Muscle of back (tissue), 11 donors: ENCODE measurements around the gene STPG4. TPM values are rescaled to one million over a fixed set of nuclear protein-coding genes. Genes with fewer than 3 reads are reported as not detected.

ENCODE experiments used
- DNase-seq, 3 donors: peaks; one replicate each; pipeline versions ENCODE4 v3.0.0 to v3.0.0-alpha.2; 2013
- polyA plus RNA-seq, 10 donors: library from polyadenylated mRNA; unstranded; fragments of 120-200 nt; gene quantifications; one replicate each; pipeline ENCODE4 v1.2.1, GENCODE V29; 2013; ENCODE audit not compliant: insufficient read length in 10 of 10

The STPG4 gene
- polyA plus RNA-seq, 10 donors, result 0.11 to 0.16 TPM; not detected in 8

DNA sequence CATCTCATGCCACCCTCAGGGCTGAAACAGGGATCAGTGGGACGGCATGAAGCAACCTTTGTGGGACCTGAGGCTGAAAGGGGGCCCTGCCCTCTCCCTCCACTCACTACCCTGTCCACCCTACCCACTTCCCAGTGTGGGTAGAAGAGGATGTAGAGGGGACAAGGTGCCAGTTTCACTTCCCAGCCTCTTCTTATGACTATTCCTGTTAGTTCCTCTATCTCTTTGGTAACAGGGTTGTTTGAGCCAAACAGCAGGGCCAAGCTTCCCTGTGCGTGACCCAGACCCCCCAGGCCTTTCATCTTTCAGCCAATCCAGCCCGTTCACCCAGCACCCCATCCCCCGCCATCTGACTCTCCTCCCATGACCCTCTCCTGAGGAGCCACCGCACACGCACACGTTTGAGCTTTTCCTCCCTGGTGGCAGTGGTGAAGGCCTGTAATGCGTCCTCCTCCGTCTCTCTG lies 82.3 kb downstream of the STPG4 start:
- DNase-seq, result peak in 1 of 3 donors; percentile 66

GRCh38 chr2:47072018-47072691 lies 83.0 kb downstream of the STPG4 start:
- peak in 2 of 3 donors; percentile 85 to 93 for DNase-seq

DNA sequence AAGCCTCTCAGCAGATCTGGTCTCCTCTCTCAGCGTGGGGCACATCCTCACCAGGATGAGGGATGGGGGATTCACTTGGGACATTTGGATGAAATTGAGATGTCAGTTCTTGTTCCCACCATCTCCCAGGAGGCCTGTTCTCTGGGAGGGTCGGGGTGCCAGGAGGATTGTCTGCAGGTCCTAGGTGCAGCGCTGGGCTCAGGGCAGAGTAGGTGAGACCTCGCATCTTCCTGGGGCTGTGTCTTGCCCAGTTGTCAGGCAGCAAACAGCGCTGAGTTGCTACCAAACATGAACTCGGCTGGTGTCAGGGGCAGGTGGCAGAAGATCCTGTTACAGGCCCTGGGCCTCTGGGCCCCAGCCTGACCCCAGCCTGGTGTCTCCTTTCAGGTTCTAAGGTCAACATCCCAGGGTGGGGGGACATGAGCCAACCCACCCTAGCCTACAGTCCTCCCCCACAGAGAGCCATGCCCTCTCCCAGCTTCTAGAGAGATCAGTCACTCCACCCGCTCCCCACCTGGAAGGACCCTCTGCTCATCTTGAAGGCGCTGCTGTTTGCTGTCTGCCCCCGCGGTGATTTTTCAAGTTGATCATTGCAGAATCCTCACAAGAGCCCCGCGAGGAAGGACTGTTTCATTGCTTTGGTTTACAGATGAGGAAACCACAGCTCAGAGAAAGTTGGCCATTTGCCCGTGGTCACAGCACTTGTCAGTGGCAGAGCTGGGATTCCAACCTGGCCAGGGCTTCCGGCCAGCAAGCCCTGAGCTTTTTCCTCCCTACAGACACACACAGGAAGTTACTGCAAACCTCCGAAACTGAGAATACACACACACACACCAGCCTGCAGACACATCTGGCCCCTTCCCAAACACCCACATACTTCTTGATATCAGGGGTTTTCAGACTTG lies 83.9 kb downstream of the STPG4 start:
- peak; percentile 59 to 78 (median 75) for DNase-seq

- no peak for DNase-seq
These were observed 84.8 kb downstream of the STPG4 start for GRCh38 chr2:47070155-47070919.

- DNase-seq, result peak; percentile 72 to 85 (median 85)
These were observed 85.4 kb downstream of the STPG4 start for GRCh38 chr2:47069628-47070154.

GRCh38 chr2:47068981-47069627 lies 86.0 kb downstream of the STPG4 start:
- no peak for DNase-seq

DNA sequence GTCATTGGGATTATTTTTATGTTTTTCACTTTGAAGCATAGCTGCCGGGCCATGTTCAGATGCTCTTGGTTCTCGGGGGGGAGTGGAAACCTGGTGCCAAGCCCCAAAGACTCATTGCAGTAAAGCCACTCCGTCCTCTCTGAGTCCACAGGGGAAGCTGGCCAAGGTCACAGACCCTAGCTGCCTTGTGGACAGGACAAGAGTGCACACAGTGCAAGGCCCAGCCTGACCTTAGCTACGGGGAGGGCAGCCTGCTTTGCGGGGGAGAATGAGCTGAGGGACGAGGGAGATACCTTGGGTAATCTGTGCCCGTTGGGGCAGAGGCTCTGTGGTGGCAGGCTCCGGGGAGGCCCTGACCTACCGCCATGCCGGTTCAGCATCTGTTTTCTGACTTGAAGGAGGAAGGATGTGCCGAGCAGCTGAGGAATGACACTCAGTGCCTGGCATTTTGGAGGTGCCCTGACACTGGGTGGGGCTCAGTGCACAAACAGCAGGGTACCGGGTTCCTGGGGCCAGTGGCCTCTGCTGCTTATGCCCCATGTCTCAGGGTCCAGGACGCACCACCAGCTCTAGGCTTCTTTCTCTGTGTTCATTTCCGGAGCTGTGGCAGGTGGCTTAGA lies 87.2 kb downstream of the STPG4 start:
- DNase-seq, result no peak

DNA sequence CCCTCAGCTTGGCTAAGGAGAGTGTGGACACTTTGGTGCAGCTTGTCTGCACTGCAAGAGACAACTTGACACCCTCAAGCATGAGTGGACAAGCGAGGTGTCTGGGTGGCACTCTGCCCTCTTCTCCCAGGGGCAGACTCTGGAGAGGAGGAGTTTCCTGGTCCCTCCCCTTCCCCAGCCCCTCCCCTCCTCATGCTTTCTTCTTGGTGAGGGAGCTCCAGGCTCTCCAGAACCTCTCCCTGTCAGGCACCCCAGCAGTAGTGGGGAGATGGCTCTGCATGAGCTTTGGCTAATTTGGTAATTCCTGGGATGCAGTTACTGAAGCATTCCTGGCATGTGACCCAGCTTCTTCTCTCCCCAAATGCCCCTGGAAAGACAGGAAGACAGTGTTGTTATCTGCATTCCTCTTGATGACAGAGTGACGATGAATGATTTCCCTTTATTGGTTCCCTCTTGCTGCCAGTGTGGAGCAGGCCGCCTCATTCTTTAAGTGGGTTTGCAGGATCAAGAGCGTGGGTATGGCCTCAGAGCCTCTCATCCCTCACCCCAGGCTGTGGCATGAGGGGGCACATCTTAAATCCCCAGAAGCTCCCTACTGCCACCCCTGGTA lies 89.2 kb downstream of the STPG4 start:
- DNase-seq, result peak in 1 of 3 donors; percentile 94

DNA sequence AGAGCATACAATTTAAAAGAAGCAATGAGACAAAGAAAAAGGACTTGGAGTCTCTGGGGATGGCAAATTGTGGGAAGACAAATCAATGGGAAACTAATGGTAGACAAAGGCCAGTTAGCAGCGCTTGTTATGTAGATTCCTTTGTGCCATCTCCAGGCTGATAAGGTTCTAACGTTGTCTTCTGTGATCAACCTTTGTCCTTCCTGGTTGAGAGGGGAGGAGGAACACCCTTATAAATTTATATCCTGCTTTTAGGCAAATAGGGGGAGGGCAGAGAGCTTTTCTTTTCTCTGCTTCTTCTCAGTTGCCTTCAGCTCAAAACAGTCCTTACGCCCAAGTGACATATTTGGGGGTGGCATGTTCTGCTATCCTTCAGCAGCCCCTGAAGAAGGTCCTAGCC lies 89.8 kb downstream of the STPG4 start:
- DNase-seq, result no peak

DNA sequence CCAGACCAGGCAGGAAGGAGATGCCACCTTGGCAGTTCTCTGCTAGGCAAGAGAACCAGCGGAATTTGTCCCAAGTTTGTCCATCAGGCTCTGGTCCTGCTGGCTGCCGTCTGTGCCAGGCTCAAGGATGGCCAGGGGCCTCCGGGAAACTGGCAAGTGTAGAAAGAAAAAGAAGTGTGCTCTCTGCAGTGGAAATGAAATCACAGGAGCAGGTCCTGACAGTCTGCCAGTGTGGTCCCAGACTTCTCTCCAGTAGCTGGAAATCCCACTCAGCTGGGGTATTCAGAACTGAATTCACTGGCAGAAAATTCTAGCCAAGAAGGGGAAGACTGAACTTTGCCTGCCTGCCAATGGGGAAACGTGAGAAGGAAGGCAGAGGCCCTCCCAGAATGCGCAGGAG lies 91.0 kb downstream of the STPG4 start:
- DNase-seq, result peak in 1 of 3 donors; percentile 58

- DNase-seq, result no peak
These were observed 91.6 kb downstream of the STPG4 start for GRCh38 chr2:47063538-47063930.

- peak in 1 of 3 donors; percentile 74 for DNase-seq
These were observed 92.2 kb downstream of the STPG4 start for GRCh38 chr2:47062681-47063537.

DNA sequence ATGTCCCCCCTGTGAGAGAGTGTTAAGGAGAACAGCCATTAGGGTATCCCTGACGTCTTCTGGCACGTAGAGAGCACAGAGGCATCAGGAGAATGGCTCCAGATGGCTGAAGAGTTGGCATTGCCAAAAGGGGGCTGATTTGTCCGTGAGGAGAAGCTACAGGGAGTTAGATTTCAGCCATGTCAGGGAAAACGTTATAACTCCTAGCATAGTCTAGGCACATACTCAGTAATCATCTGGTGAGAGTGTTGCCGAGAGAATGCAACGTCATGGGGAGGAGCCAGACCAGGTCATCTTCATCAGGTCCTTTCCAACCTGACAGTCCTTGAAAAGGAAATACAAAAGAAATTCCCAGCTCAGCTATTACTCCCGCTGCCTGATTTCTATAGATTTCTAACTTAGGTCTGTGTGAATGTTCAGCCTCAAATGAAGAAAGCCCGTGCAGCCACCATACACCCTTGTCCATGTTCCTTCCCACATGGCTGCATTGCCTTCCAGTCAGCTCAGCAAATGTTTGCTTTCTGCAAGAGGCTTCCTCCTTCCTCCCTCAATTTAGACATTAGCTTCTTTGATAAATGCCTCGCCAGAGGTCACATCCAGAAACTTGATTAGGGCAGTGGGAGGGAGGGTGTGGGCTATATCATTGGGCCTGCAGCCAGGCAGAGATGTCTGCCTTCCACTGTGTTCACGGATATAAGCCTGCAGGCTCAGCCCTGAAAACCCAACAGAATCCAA lies 93.0 kb downstream of the STPG4 start:
- DNase-seq, result no peak

- no peak for DNase-seq
These were observed 94.4 kb downstream of the STPG4 start for GRCh38 chr2:47060652-47061170.

- DNase-seq, result peak in 1 of 3 donors; percentile 67
These were observed 96.8 kb downstream of the STPG4 start for GRCh38 chr2:47058003-47058931.

DNA sequence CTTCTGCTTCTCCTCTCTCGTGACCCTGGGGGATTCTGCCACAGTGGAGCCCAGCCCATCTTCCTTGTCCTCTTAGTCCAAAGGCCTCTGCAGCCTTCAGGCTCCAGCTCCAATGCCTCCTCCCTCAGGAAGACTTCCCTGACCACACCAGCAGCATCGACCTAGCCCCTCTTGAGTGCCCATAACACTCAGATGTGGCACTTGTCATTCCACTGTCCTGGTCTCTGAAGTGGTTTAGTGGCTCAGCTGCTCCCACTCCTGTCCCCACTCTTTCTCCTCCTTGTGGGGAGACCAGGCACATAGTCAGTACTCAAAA lies 97.5 kb downstream of the STPG4 start:
- DNase-seq, result no peak
